Testis (tissue), 3 donors: Measurements from ENCODE around the gene PCLAF. TPM values are rescaled to one million over a fixed set of nuclear protein-coding genes. Genes with fewer than 3 reads are reported as not detected.

ENCODE experiments used
- DNase-seq: peaks from one replicate; pipeline ENCODE4 v3.0.0-alpha.2; 2019
- H3K27ac ChIP-seq, 2 donors: fragments of 200-600 bp; sonication (generic); one replicate each; pipeline ENCODE4 v1.5.1; 2019
- H3K27me3 ChIP-seq: fragments of 200-600 bp; sonication (generic); one replicate; pipeline ENCODE4 v1.5.1; 2019
- H3K36me3 ChIP-seq: fragments of 200-600 bp; sonication (generic); one replicate; pipeline ENCODE4 v1.5.1; 2017; ENCODE audit warnings: low read depth; ENCODE audit errors: missing control alignments
- H3K4me1 ChIP-seq: fragments of 200-600 bp; sonication (generic); one replicate; pipeline ENCODE4 v1.5.1; 2019
- H3K4me3 ChIP-seq, 2 donors: fragments of 200-600 bp; sonication (generic); one replicate each; pipeline ENCODE4 v1.5.1; 2017 to 2019
- H3K9me3 ChIP-seq: fragments of 200-600 bp; sonication (generic); one replicate; pipeline ENCODE4 v1.5.1; 2017
- POLR2A ChIP-seq: fragments of 450-650 bp; IDR thresholded peaks from one replicate; pipeline ENCODE4 v1.6.1; 2017; ENCODE audit warnings: antibody characterized with exemption, mild to moderate bottlenecking, moderate library complexity
- WGBS, 2 donors: methylation state at CpG; one replicate each; pipeline ENCODE4 v1.1.5; 2018; 5-methylcytosine and 5-hydroxymethylcytosine counted together
- intact Hi-C: fragments of 100-400 bp; cut with DNase I; formaldehyde crosslinking; loops from one replicate; pipeline ENCODE4 v1.15.1; 2023; ENCODE audit warnings: low total_unique reads
- polyA plus RNA-seq: library from polyadenylated mRNA; stranded (reverse); fragments of 350-450 nt; fragmentation: Illumina TruSeq; extraction: RNeasy Lipid Tissue Mini Kit (QIAGEN cat#74804); gene quantifications from one replicate; pipeline ENCODE4 v1.2.3, GENCODE V29; 2014; ENCODE audit warnings: low read depth, low replicate concordance; ENCODE audit not compliant: insufficient read depth
- total RNA-seq, 2 donors: library from RNA; depleted of rRNA; stranded (reverse); fragments of >200 nt; gene quantifications; one replicate each; pipeline ENCODE4 v1.2.3, GENCODE V29; 2016
- TF ChIP-seq, protein P1 (sequence below), 3 experiments: fragments of 450-650 bp in 2 of 3; fragments of 200-600 bp in 1 of 3; sonication (generic) in 1 of 3; IDR thresholded peaks; one replicate each; pipeline ENCODE4 v1.5.1; 2016 to 2019; ENCODE audit warnings: antibody characterized with exemption in 3 of 3, mild to moderate bottlenecking in 2 of 3, moderate library complexity in 1 of 3

PCLAF gene
- total and polyA plus RNA-seq, 3 donors from 2014 or later, result 6.0 to 19.5 (median 10.9) TPM

DNA sequence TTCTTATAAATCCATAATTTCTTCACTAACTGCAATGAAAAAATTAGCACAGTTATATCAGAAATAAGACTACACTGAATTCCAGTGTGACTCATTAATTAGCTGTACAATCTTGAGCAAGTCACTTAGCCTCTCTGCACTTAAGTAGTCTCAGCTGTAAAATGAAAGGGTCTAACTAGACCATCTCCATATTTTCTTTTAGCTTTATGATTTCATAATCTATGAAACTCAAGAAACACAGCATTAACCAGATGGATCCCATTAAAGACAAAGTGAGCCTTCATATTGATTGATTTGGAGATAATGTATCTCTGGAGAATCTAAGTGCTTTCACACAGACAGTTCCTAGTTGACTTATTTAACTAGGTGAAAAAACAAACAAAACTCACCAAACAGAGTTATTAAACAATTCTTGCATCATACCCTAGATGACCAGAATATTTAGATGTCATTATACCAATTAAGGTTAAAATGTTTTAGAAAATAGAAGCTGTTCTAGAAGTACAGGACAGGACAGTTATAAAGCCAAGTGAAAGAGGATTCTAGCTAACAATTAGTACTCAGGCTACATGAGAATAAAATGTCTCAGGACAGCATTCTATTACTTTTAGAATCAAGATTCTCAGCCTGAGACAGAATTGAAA, 36.5 kb downstream of the PCLAF start:
- TF ChIP-seq, protein P1, sequence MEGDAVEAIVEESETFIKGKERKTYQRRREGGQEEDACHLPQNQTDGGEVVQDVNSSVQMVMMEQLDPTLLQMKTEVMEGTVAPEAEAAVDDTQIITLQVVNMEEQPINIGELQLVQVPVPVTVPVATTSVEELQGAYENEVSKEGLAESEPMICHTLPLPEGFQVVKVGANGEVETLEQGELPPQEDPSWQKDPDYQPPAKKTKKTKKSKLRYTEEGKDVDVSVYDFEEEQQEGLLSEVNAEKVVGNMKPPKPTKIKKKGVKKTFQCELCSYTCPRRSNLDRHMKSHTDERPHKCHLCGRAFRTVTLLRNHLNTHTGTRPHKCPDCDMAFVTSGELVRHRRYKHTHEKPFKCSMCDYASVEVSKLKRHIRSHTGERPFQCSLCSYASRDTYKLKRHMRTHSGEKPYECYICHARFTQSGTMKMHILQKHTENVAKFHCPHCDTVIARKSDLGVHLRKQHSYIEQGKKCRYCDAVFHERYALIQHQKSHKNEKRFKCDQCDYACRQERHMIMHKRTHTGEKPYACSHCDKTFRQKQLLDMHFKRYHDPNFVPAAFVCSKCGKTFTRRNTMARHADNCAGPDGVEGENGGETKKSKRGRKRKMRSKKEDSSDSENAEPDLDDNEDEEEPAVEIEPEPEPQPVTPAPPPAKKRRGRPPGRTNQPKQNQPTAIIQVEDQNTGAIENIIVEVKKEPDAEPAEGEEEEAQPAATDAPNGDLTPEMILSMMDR (IDR thresholded peaks at IDR 0.05), result no peak
- no peak for TF ChIP-seq POLR2A
- DNase-seq, result no peak
- no peaks in the 10 kb centered on the region for H3K9me3 ChIP-seq

DNA sequence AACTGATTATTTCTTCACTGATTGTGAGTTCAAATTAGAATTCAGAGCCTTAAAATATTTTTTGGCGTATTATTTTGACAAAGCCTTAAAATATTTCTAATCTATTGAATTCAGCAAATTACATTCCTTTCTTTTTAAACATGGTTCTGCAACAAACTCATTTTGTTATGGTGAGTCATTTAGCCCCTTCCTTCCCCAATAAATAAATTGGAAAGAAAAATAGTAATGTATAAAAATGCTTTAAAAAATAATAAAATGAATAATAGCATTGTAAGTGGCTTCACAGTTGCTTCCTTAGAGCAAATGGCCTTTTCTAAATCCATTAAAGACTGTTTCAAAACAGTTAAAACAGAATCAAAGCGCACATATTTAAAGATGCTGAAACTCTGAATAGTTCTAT, 37.4 kb downstream of the PCLAF start:
- intact Hi-C loops, result no loop called here
- Histone ChIP-seq H3K4me1 (no peaks in the 10 kb centered on the region), H3K27me3 (no peaks in the 10 kb centered on the region), H3K4me3 (no peak overlapping the region), H3K27ac (no peak overlapping the region), H3K36me3 (no peaks in the 10 kb centered on the region), H3K9me3 (no peaks in the 10 kb centered on the region)
- 93 to 96% methylated on average over 2 of the region's 2 CpGs for WGBS, 2 donors
- DNase-seq, result no peak
- TF ChIP-seq POLR2A, result no peak
- TF ChIP-seq, protein P1 (IDR thresholded peaks at IDR 0.05), result no peak

More for the DNA sequence above, 36.5 kb downstream of the PCLAF start:
- Histone ChIP-seq H3K27ac (no peak overlapping the region), H3K27me3 (no peaks in the 10 kb centered on the region), H3K4me1 (no peaks in the 10 kb centered on the region), H3K4me3 (no peak overlapping the region), H3K36me3 (no peaks in the 10 kb centered on the region)
- intact Hi-C loops, result no loop called here

DNA sequence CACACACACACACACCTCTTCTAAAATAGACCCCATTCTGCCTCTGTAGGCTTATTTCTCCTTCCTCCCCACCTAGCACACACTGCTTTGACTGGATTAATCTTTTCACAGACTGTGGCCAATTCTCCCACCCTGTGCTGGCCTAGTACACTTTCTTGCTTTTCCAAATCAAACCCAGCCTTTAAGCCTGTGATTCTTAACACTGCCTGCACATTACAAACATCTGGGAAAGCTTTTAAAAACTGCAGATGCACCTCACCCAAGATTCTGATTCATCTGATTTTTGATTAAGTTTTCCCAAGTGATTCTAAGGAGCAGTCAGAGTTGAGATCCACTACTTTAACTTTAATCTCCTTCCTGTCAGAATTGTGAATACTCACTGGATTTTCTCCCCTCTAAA, 38.0 kb downstream of the PCLAF start:
- no peaks in the 10 kb centered on the region for H3K27me3 ChIP-seq
- no peak overlapping the region for H3K27ac ChIP-seq
- no peaks in the 10 kb centered on the region for H3K4me1 ChIP-seq
- H3K36me3 ChIP-seq, result no peaks in the 10 kb centered on the region
- DNase-seq, result no peak
- TF ChIP-seq, protein P1 (IDR thresholded peaks at IDR 0.05), result no peak
- no peak for TF ChIP-seq POLR2A
- H3K4me3 ChIP-seq, result no peak overlapping the region
- intact Hi-C loops, result no loop called here
- H3K9me3 ChIP-seq, result no peaks in the 10 kb centered on the region

DNA sequence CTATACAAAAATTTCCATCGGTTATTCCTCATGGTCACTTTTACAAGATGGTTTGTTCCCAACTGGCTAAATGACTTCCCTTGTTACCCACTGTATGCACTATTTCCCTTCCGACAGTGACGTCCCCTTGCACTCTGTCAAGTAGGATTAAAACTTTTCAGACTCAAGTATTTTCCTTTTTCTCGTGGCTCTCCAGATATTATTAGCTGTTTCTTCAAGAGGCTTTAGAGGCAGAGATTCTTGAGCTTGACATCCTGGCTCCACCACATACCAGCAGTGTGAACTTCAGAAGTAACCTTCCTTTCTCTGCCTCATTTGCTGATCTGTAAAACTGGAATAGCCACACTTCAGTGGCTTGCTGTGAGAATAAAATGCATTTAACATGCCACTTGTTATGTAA, 39.3 kb downstream of the PCLAF start:
- H3K4me3 ChIP-seq, result no peak overlapping the region
- H3K27me3 ChIP-seq, result no peaks in the 10 kb centered on the region
- 97 to 98% methylated on average over 4 of the region's 4 CpGs for WGBS, 2 donors
- DNase-seq, result no peak
- intact Hi-C loops, result no loop called here
- TF ChIP-seq, protein P1 (IDR thresholded peaks at IDR 0.05), result no peak
- no peak for TF ChIP-seq POLR2A
- no peaks in the 10 kb centered on the region for H3K4me1 ChIP-seq
- H3K36me3 ChIP-seq, result no peaks in the 10 kb centered on the region
- no peaks in the 10 kb centered on the region for H3K9me3 ChIP-seq
- H3K27ac ChIP-seq, result no peak overlapping the region

DNA sequence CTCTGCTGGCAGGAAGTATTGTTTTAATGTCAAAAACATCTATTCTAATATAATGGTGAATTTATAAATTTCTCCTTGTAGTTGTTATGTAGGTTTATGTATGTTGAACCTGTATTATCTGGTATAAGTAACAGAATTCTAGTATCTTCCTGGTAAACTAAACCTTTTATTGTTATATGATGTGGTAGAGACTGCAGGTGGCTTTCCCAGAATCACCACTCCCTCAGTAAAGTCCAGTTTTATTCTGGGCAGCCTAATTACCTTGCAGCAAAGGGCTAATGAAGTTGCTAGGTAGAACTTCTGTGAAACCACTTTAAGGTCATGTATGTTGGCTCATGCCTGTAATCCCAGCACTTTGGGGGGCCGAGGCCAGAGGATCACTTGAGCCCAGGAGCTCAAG, 40.9 kb downstream of the PCLAF start:
- DNase-seq, result no peak
- intact Hi-C loops, result no loop called here
- H3K4me3 ChIP-seq, result no peak overlapping the region
- H3K9me3 ChIP-seq, result no peaks in the 10 kb centered on the region
- WGBS, 2 donors, result 85 to 100% methylated on average over 1 of the region's 1 CpG
- H3K4me1 ChIP-seq, result no peaks in the 10 kb centered on the region
- no peak for TF ChIP-seq POLR2A
- TF ChIP-seq, protein P1 (IDR thresholded peaks at IDR 0.05), result no peak
- no peak overlapping the region for H3K27ac ChIP-seq
- no peaks in the 10 kb centered on the region for H3K36me3 ChIP-seq
- H3K27me3 ChIP-seq, result no peaks in the 10 kb centered on the region
